GM15510 (cell line): Measurements from ENCODE around the gene PYROXD2.

Experiments used
- POLR2A ChIP-seq: IDR thresholded peaks from 3 replicates; pipeline ENCODE4 v1.6.1; 2011; ENCODE audit warnings: borderline replicate concordance; ENCODE audit not compliant: insufficient read length; ENCODE audit errors: extremely low read depth

The PYROXD2 gene

GRCh38 chr10:98397089-98397600 is 17.8 kb downstream of the PYROXD2 start:
- TF ChIP-seq POLR2A, result no peak

- no peak for TF ChIP-seq POLR2A
Measured at GRCh38 chr10:98396096-98397063, 18.6 kb downstream of the PYROXD2 start.

GRCh38 chr10:98394851-98395440 is 20.0 kb downstream of the PYROXD2 start:
- TF ChIP-seq POLR2A, result no peak

- TF ChIP-seq POLR2A, result no peak
Measured at GRCh38 chr10:98391578-98391991, 23.4 kb downstream of the PYROXD2 start.

- TF ChIP-seq POLR2A, result no peak
Measured at GRCh38 chr10:98391065-98391464, 23.9 kb downstream of the PYROXD2 start.

- no peak for TF ChIP-seq POLR2A
Measured at GRCh38 chr10:98390406-98390805, 24.6 kb downstream of the PYROXD2 start.

GRCh38 chr10:98389398-98389797 is 25.6 kb downstream of the PYROXD2 start:
- TF ChIP-seq POLR2A, result no peak

GRCh38 chr10:98388101-98388655 is 26.8 kb downstream of the PYROXD2 start:
- no peak for TF ChIP-seq POLR2A

- TF ChIP-seq POLR2A, result no peak
Measured at GRCh38 chr10:98384531-98385133, 30.4 kb downstream of the PYROXD2 start.

- no peak for TF ChIP-seq POLR2A
Measured at GRCh38 chr10:98383869-98384268, 31.1 kb downstream of the PYROXD2 start.

GRCh38 chr10:98382691-98383101 is 32.3 kb downstream of the PYROXD2 start:
- no peak for TF ChIP-seq POLR2A

GRCh38 chr10:98380493-98381339 is 34.3 kb downstream of the PYROXD2 start:
- TF ChIP-seq POLR2A, result no peak

GRCh38 chr10:98378722-98379121 is 36.3 kb downstream of the PYROXD2 start:
- no peak for TF ChIP-seq POLR2A

GRCh38 chr10:98377536-98377935 is 37.4 kb downstream of the PYROXD2 start:
- no peak for TF ChIP-seq POLR2A

GRCh38 chr10:98377001-98377400 is 38.0 kb downstream of the PYROXD2 start:
- no peak for TF ChIP-seq POLR2A

GRCh38 chr10:98376485-98376884 is 38.5 kb downstream of the PYROXD2 start:
- no peak for TF ChIP-seq POLR2A
